Measurements from ENCODE around the gene DYSF.

DYSF gene

DNA sequence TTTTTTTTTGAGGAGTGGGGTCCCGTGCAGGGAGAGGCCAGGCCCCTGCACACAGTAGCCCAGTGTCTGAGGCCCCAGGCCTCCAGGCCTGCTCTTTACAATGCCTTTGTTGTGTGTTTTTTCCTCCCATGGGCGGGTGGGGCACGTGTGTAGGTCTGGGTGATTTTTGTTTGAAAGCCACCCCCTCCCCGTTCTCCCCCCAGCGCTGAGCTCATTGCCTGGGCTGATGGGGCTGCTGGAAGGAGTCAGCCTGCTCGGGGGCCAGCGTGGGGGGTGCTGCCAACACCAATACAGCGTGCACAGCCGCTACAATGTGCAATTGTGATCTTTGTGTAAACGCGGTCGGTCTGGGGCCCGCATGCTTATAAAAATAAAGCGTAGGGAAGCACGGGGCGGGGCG, 142.7 kb downstream of the DYSF start:
- no peak for DNase-seq (ENCODE audit: extremely low read depth in 1 of 2, low read depth in 1 of 2)

GRCh38 chr2:71597756-71598155, 144.4 kb downstream of the DYSF start:
- DNase-seq (ENCODE audit: extremely low read depth in 1 of 2, low read depth in 1 of 2) = no peak

- DNase-seq (ENCODE audit: extremely low read depth in 1 of 2, low read depth in 1 of 2) = no peak
Observed at GRCh38 chr2:71598526-71598925, 145.2 kb downstream of the DYSF start.

DNA sequence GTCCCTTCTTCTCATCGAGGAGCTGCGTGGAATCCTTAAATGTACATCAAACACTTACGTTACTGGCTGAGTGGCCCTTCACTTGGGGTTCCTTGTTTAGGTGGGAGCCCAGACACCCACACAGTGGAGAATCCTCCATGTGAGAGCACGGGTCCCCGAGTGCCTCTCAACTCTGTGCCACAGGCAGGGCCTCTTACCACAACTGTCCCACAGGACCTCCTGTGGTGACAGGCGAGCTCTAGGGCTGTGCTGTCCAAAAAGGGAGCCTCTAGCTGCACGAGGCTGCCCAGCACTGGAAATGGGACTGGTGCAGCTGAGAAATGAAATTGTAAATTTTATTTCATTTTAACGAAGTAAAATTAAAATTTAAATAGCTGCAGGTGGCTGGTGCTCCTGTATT, 145.7 kb downstream of the DYSF start:
- no peak for DNase-seq (ENCODE audit: extremely low read depth in 1 of 2, low read depth in 1 of 2)

DNA sequence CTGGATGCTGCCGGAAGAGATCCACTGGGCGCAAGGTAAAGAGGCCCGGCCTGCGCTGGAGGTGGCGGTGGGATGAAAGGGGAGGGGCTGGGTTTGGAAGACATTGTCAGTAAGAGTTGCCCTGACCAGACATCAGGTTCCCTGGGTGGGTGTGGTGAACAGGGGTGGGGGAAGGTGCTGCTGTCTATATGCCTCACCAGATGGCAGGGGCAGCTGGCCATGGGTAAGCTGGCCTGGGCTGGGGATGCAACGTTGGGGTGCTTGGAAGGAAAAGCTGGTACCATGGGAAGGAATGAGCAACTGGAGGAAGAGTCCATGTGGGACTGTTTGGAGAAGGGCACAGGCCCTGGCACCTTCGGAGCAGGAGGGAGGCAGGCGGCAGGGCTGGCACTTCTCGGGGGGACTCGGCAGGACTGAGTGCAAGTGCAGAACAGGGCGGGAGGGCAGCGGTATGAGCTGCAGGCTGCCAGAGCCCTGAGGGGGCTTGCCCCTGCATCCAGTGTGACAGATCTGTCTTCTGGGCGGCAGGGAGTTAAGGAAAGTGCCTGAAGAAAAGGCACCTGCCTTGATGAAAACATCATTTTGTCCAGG, 146.4 kb downstream of the DYSF start:
- DNase-seq (ENCODE audit: extremely low read depth in 1 of 2, low read depth in 1 of 2) = no peak

- DNase-seq (ENCODE audit: extremely low read depth in 1 of 2, low read depth in 1 of 2) = no peak
Observed at GRCh38 chr2:71600555-71600954, 147.2 kb downstream of the DYSF start.

DNA sequence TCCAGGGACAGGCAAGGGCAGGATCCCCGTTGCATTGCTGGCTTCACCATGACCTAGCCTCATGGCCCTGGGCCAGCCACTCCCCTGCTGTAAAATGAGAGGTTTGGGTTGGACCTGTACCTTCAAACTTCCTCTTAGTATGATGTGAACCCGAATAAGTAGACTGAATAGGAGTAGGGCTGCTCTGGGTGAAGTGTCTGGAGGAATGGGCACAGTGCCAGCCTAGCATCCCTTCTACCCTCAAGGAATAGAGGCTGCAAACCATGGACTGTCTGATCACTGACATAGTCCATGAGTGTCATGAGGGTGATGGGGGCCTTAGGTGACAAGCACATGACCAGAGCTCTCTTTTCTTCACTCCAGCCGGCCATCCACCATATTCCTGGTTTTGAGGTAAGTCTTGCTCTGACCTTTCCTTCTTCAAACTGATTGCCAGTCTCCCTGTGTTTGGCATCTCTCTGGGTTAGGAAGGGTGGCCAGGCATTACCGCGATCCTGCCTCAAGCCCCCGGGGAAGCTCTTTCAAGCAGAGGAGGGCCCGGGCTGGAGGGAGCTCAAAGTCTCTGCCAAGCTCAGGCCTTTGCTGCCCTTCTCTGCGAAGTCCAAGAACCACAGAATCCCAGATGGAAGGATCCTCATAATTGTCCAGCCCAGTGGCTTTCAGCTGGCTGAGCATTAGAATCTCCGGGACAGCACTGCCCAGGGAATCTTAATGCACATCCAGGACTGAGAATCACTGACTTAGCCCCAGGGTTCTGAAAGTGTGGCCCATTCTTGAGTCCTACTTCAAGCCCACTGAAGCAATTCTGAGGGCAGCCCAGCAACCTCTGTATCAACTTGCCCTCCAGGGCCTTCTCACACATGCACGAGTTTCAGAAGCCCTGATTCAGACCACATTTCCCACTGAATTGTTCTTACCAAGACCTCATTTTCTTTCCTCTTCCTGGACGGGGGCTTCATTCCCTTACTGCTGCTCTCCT, 148.1 kb downstream of the DYSF start:
- no peak for DNase-seq (ENCODE audit: extremely low read depth in 1 of 2, low read depth in 1 of 2)

DNA sequence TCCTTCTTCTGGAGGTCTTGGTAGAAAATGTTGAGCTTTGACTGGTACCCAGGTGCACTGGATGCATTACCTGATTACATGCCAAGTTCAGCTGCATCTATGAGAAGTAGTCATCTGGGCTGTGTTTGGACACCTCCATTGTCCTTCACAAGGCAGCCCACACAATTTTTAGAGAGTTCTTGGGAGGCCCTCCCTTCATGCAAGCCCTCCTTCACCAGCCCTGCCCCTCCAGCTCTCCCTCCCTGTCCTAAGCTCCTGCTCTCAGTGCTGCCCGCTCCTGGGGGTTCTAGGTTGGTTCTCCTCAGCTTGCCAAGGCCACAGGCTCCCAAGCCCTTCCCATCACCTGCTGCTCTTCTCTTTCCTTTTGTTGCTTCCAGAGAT, 148.7 kb downstream of the DYSF start:
- DNase-seq (ENCODE audit: extremely low read depth in 1 of 2, low read depth in 1 of 2) = no peak

DNA sequence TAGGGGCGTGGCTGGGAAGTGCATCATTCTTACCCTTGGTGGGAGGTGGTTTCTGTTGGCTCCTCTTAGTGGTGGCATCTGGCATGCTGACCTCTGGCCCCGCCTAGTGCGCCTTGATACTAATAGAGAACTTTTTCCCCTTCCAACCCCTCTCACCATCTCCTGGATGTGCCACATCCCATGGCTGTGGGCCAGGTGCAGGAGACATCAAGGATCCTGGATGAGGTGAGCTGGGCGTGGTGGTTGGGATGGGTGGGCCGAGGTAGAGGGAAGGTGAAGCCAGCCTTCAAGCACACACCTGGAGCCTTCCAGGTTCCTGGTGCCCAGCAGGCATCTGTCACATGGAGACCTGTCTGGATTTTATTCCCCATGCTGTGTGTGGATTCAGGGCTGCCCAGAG, 149.2 kb downstream of the DYSF start:
- no peak for DNase-seq (ENCODE audit: extremely low read depth in 1 of 2, low read depth in 1 of 2)

GRCh38 chr2:71603311-71603811, 150.0 kb downstream of the DYSF start:
- DNase-seq (ENCODE audit: extremely low read depth in 1 of 2, low read depth in 1 of 2) = no peak

DNA sequence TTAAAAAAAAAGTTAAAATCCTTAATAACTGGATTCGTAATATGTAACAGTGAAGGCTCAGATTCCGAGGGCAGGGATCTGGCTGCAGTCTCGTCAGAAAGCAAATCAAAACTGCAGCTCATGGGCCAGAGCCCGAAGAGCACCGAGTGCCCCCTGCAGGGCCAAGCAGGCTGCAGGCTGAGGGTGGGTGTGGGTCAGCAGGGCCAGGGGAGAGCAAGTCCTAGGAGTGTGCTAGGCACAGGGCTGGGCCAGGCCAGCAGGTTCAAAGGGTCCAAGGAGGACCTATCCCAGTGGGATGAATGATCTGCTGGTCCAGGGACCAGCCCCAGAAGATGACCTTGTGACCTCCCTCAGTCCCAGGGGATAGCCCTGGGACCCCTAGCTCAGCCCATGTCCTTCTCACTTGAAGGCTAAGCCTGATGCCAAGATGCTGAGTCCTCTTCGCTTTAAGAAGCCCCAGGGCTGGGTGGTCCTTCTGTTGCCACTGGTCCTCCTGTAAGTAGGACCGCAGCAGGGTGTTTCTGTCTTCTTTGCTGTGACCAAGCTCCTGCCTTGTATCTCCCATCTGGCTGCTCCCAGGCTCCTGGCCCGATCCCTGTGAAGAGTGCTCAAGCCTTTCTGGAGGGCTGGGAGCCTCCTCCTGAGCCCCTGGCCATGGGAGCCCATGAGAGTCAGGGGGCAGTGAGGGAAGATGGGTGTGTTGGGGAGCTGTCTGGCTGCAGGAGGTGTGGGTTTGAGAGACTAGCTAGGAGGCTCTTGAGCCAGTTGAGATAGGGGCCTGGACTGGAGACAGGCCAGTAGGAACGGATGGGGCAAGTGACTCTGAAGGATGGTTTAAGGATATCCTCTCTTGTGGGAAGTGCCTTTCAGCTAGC, 150.7 kb downstream of the DYSF start:
- DNase-seq (ENCODE audit: extremely low read depth in 1 of 2, low read depth in 1 of 2) = no peak

DNA sequence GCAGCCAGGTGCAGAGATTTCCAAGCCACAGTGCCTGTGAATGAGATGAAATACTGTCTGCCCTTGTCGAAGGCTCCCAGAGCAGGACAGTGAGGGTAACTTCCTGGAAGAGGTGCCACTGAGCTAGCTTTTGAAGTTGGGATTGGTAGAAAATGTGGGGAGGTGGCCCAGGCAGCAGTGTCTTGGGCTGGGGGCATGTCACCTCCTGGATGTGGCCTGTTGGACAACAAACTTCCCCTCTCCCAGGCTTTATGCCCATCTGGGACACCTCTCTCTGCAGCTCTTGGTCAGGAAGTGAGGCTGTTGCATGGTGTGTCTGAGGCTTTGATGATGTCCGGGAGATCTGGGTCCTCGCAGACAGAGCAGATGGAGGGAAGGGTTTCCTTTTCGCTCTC, 151.4 kb downstream of the DYSF start:
- no peak for DNase-seq (ENCODE audit: extremely low read depth in 1 of 2, low read depth in 1 of 2)

DNA sequence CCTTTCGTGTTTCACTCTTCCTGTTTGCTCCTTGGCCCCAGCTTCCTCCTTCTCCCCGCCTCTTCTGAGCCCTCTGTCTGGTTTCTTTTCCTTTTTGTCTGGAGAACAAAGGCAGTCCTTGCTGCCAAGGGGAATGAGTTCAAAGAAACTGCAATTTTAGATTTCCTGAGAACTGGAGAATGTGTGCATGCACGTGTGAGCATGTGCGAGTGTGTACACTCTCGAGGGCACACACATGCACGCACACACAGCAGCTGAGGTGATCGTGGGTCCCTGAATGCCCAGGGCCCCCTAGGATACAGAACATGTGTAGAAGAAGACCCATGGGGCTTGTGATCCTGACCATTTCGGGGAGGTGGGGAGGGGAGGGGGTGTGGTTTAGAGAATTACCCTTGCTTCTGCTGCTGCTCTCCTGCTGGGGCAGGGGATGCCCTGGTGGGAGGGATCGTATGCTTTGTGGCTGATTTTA, 151.8 kb downstream of the DYSF start:
- DNase-seq (ENCODE audit: extremely low read depth in 1 of 2, low read depth in 1 of 2) = no peak

- DNase-seq (ENCODE audit: extremely low read depth in 1 of 2, low read depth in 1 of 2) = no peak
Observed at GRCh38 chr2:71605781-71606241, 152.4 kb downstream of the DYSF start.

GRCh38 chr2:71606244-71606643, 152.9 kb downstream of the DYSF start:
- no peak for DNase-seq (ENCODE audit: extremely low read depth in 1 of 2, low read depth in 1 of 2)

DNA sequence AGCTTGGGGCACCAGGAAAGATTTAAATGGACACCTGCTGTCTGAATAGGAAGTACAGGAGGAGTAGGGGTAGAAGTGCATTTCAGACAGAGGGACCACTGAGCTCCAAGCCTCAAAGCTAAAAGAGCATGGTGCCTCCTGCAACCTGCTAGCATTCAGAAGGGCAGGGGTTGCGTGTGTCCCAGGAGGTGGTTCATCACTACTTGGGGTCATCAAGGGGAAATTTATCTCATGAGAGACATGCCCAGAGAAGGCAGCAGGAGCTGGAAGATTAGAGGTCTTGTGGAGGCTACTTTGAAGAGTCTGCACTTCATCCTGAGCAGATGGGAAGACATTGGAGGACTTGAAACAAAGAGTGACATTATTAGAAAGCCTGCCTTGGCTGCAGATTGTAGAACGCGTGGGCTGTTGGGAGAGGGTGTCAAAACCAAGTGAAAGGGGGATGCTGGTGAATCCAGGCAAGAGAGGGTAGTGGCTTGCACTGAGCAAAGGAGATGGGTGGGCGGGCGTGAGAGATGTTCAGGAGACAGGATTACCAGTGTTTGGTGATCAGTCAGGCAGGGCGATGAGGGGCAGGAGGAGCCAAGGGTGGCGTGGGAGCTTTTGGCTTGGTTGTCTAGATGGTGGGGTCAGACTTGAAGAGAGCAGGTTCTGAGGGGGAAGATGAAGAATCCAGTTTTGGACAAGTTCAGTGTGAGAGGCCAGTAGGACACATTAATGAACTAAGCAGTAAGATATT, 154.0 kb downstream of the DYSF start:
- DNase-seq (ENCODE audit: extremely low read depth in 1 of 2, low read depth in 1 of 2) = no peak

GRCh38 chr2:71608034-71608433, 154.7 kb downstream of the DYSF start:
- no peak for DNase-seq (ENCODE audit: extremely low read depth in 1 of 2, low read depth in 1 of 2)

- no peak for DNase-seq (ENCODE audit: extremely low read depth in 1 of 2, low read depth in 1 of 2)
Observed at GRCh38 chr2:71608441-71608840, 155.1 kb downstream of the DYSF start.

DNA sequence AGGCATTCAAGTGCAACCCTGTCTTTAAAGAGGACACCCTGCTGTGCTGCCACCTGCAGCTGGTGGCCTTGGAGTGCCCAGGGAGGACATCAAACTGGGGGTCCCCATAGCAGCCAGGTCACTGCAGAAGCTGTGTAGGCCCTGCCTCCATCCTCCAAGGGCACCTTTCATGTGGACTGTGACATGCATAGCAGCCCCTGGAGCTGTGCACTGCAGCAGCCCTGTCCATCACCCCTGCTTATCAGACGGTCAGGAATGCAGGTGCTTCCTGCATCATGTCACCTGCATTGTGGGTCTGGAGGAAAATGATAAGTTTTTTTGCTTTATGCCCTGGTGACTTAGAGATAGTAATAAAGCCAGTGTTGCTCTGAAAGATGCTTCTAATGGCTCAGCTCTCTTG, 155.7 kb downstream of the DYSF start:
- no peak for DNase-seq (ENCODE audit: extremely low read depth in 1 of 2, low read depth in 1 of 2)

DNA sequence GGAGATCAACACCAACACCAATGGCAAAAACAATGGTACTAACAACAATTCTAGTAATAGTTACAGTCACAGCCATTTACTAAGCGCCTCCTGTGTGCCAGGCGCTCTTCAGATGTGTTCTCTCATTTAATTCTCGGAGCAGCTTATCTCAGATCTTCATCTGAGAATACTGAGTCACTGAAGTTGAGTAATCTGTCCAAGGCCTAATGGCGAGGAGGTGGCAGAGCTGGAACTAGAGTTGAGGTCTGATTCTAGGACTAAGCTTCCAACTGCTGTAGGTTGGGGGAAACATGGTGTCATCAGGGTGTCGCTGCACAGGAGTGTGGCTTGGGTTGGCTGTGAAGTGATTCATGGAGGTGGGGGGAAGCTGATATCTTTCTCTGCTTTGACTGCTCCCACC, 156.1 kb downstream of the DYSF start:
- DNase-seq (ENCODE audit: extremely low read depth in 1 of 2, low read depth in 1 of 2) = no peak

All from activated CD8-positive, alpha-beta memory T cell treated with anti-CD3 and anti-CD28 coated beads for 1 hour (primary cell).